Measurements from ENCODE around the gene GID4. TPM values are rescaled to one million over a fixed set of nuclear protein-coding genes. Genes with fewer than 3 reads are reported as not detected.

The GID4 gene
- total RNA-seq, 2 experiments from 2014 or later: 6.7 to 7.7 TPM

DNA sequence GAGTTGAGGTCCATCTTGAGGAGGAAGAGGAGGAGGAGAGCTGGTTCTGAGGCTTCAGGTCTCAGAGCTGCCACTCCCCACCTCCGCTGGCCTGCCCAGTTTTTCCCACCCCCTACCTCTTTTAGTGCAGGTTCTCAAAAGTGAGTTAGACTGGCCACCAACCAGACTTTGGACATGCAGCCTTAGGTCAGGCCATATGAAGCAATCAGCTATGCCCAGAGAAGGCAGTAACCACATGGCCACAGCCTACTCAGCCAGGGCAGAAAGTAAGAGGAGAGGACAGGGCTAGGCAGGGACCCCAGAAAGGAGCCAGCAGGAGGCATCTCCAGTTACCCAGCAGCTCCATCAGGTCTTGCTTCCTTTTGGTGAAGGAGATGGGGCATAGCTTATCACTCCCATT lies 78.3 kb downstream of the GID4 start:
- H3K4me1 Mint-ChIP-seq: no peaks in the 10 kb centered on the region
- CTCF ChIA-PET: no interaction called here

More for the DNA sequence above, 78.3 kb downstream of the GID4 start:
- no peak overlapping the region for H3K27ac Mint-ChIP-seq
- POLR2A ChIA-PET: no interaction called here
- H3K27me3 Mint-ChIP-seq: no peaks in the 10 kb centered on the region
- H3K4me3 Mint-ChIP-seq: no peak overlapping the region
- no peaks in the 10 kb centered on the region for H3K36me3 Mint-ChIP-seq (ENCODE audit: low read depth)
- intact Hi-C loops (cut with DNase I, micrococcal nuclease): no loop called here
- peaks cover 2% of the 10 kb centered on the region for H3K9me3 Mint-ChIP-seq (ENCODE audit: low read depth)
- ATAC-seq (no peak), DNase-seq (no peak)

Other genes starting within 250 kb of the GID4 start
- gene SREBF1, start 202.4 kb upstream of the GID4 start, total RNA-seq: 10 to 100 TPM; 87.6 to 97.2 TPM
- gene TOM1L2, start 67.0 kb upstream of the GID4 start, total RNA-seq: 10 to 100 TPM; 11.3 to 11.9 TPM
- gene DRC3, start 66.5 kb upstream of the GID4 start, total RNA-seq: under 1 TPM; 0.11 to 0.18 TPM
- 10 to 100 TPM; 32.9 to 40.3 TPM for gene ATPAF2, start 240 bp upstream of the GID4 start, total RNA-seq
- gene DRG2, start 48.5 kb downstream of the GID4 start, total RNA-seq: 10 to 100 TPM; 42.5 to 45.6 TPM
- 1 to 10 TPM; 1.1 to 1.5 TPM for gene MYO15A, start 69.3 kb downstream of the GID4 start, total RNA-seq
- 100 to 1,000 TPM; 163 to 168 TPM for gene ALKBH5, start 144.4 kb downstream of the GID4 start, total RNA-seq
- gene LLGL1, start 186.2 kb downstream of the GID4 start, total RNA-seq: 10 to 100 TPM; 17.5 to 18.4 TPM
- gene FLII, start 219.3 kb downstream of the GID4 start, total RNA-seq: 100 to 1,000 TPM; 282 to 364 TPM
- gene MIEF2, start 221.3 kb downstream of the GID4 start, total RNA-seq: 1 to 10 TPM; 3.3 to 5.2 TPM

Measured in activated CD4-positive, alpha-beta T cell treated with anti-CD3 and anti-CD28 coated beads for 36 hours (primary cell).